Effector CD4-positive, alpha-beta T cell (primary cell): Measurements from ENCODE around the gene CNOT4.
"Not testable (repeated sequence)": the region's sequence is repeated elsewhere in the genome, so short reads cannot be mapped to it uniquely, and the experiment has no call there.

Experiments
- DNase-seq: peaks from one replicate; pipeline ENCODE4 v3.0.0-alpha.2; 2020

Gene CNOT4

DNA sequence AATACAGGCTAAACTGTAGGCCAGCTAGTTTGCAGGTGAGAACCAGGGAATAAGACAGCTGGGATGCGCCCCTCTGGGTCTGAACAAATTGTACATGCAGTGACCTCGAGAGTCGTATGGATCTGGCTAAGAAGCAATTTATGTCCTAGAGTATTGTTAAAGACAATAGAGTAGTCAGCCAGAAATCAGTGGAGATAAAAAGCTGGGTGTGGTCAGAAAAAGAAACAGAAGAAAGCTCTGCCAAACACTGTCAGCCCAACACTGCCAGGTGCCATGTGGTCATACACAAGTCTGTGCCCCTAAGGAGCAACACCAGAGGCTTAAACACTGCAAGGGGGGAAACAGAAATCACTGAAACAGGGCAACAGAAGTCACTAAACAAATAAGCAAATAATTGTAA lies 62.2 kb downstream of the CNOT4 start:
- DNase-seq = no peak

DNA sequence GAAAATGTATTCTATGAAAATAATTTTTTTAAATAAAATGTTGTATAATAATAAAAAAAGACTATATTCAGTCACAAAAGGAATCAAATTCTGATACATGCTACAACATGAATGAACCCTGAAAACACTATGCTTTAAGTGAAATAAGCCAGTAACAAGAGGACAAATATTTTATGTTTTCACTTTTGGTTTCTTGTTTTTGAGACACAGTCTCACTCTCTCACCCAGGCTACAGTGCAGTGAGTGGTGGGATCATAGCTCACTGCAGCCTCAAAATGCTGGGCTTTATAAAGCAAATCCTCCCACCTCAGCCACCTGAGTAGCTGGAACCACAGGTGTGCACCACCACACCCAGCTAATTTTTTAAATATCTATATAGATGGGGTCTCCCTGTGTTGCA lies 64.2 kb downstream of the CNOT4 start:
- no peak for DNase-seq

DNA sequence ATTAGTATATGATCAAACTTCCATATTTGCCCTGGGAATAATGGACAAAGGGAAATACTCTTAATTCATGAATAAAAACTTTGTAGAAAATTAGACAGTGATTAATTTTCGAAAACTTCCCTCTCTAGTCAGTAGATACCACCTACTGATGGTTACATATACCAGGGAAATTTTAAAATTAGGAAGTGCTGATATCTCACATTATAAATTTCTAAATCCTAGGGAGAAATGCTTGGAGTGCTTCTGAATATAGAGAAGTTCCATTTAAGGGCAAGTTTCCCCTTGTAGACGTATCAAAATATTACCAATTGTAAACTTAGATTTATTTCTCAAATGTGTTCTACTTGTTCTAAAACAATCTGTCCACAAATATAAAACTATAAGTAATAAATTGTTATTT lies 64.6 kb downstream of the CNOT4 start:
- DNase-seq = not testable (repeated sequence)

DNA sequence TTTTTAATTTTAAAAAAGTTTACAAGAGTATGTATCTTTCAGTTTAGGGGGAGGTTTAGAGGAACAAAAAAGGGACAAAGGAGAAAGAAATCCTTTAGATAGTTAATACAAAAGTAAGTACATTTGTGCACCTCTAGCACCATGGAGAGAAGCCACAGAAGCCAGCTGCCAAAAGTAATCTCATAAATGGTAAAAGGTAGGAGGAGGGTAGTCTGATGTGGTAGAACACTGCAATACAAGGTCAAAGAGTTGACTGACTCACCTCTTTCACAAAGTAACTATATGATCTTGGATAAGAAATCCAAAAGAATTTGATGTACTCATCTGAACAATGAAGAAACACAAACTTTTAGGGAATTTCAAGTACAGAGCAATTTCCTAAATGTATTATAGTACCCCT lies 68.1 kb downstream of the CNOT4 start:
- DNase-seq = no peak

DNA sequence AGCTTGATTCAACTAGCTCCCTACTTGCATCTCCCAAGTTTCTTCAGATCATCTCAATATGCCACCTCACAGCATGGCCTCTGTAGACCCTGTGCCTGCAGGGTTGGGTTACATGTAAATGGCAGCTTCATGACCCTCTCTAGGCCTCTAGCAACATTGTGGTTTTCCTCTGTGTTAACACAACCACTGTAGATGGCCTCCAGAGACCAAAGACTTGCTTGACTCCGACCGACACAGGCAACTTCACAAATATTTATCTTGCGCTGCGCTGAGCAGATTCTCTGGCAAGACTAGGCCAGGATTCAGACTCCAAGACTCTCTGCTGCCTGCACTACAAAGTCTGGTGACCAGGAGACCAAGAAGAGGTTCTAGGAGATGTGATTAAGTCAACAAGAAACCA lies 75.9 kb downstream of the CNOT4 start:
- DNase-seq = no peak

DNA sequence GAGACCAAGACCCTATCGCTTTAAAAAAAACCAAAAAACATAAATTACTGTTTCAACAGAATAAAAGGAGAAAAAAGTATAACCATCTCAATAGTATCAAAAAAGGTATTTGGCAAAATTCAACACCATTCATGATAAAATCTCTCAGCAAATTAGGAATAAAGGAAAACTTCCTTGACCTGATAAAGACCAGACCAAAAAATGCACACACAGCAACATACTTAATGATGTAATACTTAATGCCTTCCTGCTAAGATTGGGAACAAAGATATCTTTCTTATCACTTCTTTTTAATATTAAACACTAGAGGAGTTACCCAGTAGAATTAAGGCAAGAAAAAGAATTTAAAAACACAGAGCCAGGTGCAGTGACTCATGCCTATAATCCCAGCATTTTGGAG lies 79.3 kb downstream of the CNOT4 start:
- DNase-seq = no peak

DNA sequence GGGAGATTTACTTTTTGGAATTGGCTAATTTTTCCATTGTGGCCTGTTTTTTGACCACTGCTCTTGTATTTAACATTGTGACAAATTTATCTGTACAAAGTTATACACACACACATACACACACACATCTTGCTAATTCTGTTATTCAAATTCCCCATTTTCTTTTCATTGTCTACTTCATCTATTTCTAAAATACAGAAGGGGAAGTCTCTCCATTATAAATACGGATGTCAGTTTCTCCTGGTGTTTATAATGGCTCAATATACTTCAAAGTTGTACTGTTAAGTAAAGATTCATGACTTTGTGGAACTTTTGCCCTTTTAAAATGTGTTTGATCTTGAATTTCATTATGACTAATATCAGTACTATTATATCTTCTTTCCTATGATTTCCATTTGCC lies 81.0 kb downstream of the CNOT4 start:
- no peak for DNase-seq

DNA sequence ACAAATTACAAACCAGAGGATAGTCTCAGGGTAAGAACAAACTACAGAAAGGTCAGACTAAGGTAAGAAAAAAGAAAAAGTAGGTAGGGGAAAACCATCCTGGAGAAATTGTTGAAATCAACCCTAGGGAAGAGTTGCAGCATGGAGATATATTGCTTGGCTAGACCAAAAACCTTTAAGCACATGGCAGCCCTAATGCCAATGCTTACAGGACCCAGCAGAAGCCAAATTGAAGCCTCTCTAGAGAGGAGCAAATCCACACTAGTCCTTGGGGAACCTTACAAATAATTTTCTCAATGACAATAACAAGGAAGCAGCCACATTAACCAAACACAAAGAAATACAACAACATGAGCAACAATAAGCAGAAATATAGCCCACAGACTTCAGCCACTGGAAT lies 81.9 kb downstream of the CNOT4 start:
- no peak for DNase-seq

DNA sequence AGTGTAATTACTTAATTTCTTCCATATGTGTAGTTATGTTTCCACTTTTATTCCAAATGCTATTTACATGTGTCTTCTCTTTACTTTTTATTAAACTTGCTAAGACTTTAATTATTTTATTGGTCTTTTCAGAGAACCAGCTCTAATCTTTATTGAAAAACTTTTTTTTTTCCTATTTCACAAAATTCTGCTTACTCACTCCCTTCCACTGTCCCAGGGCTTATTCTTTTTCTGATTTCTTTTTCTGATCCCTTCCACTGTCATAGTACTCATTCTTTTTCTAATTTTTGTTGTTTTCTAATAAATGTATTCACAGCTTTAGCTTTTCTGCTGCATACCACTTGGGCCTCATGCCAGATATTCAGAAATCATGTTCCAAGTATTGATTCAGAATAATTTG lies 82.7 kb downstream of the CNOT4 start:
- DNase-seq = no peak

DNA sequence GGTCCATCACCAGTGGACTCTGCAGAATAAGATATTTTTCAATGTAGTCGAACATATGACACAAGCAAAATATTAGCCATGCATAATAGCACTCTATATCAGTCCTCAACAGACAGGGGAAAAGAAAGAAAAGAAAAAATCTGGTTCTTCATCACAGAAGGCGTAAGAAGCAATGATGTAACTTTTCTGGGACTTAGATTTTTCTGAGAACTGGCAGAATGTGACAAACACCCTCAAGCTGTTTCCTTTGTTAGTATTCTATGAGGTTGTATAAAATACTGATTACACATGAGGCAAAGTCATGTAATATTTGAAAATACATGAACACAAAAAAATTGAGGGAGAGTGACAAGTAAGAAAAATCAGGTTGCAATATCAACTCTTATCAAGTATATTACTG lies 84.9 kb downstream of the CNOT4 start:
- DNase-seq = no peak

DNA sequence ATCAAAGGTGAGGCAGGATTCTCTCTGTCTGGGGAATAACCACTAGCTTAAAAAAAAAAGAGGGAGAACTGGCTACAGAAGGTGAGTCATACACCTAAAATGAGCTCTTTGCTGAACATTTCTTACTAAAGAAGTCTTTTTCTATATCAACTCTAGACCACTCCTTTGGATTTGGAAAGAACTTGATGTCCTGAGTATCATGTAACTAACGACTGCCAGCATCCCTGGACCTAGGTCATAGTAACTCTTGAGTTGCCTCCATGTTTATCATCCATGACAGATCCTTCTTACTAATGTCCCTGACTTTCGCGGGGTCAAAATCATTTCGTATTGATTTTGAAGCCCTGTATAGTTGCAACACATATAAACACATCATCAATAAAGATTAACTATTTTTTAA lies 89.1 kb downstream of the CNOT4 start:
- DNase-seq = no peak

DNA sequence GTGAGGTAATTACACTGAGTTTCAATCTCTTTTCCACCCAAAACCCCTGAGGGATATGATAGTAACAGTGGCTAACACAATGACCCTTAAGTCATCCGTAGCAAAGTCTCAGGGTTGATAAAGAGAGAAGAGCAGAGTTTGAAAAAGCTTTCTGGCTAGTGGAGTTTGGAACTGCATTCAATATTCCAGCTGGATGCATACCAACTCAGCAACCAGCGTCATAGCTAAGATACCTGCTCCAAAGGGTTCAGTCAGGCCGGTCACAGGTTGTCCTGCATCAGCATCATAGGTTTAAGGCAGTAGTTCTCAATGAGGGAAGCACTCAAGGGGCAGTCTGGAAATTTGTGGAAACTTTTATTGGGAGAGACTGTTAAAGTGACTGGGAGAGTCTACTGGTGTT lies 93.5 kb downstream of the CNOT4 start:
- DNase-seq = no peak

DNA sequence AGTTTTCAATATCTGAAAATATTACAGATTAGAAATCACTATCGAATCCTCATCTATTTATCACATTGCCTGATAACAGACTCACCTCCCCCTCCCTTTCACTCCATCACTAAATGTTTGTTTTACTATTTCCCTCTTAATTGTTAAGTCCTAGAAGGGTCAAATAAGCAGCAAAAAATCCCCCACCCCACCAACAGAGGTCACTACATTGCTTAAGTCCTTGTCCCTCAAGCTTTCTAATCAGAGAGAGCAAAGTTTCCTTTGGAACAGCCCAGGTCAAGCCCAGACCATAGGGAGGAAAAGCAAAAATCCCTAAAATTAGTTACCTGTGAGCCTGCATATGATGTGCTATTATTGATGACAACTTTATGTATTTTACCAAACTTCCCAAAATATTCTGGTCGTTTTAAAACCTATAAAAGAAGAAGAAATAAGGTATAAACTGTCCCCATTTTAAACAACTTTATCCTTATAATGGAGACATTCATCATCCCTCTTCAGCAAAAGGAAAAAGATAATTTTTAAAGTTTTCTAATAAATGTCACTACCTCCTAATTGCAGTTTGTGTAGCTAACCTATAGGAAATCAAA lies 95.0 kb downstream of the CNOT4 start:
- DNase-seq = peak; percentile 2

DNA sequence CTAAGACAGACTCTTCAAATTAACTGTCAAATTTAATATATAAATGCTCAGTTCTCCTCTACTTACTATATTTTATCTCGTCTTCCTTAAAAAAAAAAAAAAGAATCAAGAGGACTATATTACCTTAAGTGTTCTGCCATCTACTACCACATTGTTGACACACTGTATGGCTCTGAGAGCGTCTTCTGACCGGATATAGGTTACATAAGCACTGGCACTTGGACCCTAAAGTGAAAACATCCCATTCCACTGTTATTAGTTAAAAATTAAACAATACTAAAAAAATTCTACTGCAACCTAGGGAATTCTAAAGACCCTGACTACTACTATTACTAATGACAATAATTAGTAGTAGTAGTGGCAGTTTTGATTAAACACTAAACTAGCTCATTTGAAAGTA lies 95.7 kb downstream of the CNOT4 start:
- no peak for DNase-seq

DNA sequence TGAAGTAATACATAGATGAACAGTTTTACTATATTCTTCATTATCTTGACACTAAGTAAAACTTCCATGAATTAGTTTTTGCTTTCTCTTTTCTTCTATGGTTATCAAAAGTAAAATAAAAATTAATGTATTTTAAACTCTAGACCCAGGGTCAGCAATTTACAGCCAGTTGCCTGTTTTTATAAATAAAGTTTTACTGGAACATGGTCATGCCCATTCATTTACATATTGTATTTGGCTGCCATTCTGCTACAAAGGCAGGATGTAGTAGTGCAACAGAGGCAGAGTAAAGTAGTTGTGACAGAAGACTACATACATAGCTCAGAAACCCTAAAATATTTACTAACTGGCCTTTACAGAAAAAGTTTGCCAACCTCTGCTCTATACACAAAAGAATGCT lies 98.8 kb downstream of the CNOT4 start:
- no peak for DNase-seq

DNA sequence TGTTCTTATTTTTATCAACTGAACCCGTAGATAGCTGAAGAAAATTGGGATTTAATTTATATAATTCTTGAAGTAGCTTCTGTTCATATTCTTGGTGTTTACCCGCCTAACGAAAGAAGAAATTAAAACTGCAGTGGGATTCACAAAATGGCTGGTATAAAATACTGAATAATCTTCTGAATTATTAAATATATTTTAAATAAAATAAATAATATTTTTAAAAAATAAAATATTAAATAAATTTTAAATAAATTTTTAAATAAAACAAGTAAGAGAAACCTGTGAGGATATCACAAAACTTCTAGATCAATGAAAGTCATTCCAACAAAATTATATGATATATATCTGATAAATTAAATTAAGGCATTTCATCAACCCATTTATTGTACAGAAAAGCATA lies 99.4 kb downstream of the CNOT4 start:
- DNase-seq = no peak

DNA sequence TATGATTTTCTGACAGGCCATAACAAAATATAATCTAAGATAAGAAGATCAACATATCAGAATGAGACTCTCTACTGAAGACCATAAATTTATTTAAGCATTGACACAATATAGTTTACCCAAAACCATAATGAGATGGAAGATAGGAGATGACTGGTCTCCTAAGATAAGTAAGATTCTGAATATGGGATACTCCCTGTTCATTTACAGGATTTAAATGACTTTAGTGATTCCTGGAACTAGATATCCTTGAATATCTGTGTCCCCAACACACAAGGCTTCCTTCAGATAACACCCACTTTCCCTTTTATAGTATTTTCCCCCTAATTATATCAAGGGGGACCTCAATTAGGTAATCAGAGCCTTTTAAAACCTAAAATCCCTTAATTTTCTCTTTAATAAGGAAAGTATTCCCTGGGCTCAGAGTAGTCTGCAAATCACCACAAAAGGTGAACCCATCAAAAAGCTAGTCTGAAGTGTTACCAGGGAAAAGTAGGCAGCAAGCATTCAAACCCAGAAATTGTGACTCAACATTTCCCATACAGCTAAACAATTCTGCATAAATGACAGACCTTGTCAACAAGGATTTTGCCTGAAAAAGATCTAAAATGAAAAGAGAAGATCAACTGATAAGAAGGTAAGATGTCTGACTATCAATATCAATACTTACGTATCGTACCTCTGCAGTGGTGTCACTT lies 99.9 kb downstream of the CNOT4 start:
- DNase-seq = no peak

DNA sequence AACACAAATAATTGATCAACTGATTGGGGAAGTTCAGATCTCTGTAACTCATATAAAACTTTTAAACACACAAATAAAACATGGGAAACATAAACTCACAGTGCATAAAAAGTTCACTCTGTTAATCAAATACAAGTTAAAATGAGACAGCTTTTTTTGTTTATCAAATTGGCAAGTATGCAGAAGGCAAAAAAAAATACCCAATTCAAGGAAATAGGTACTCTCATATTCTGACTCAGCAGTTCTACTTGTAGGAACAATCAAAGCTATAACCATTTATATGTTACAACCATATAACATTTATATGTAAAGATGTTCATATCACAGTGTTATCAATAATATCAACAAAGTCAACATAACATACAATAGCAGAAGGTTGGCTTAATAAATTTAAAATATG lies 102.0 kb downstream of the CNOT4 start:
- no peak for DNase-seq

DNA sequence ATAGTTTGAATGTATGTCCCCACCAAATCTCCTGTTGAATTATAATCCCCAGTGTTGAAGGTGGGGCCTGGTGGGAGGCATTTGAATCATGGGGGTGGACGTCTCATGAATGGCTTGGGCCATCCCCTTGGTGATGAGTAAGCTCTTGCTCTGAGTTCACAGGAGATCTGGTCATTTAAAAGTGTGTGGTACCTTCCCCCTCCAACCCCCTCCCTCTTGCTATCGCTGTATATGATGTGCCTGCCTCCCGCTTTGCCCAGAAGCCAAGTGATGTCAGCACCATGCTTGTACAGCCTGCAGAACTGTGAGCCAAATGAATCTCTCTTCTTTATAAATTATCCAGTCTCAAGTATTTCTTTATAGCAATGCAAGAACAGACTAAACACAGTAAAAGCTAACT lies 103.0 kb downstream of the CNOT4 start:
- DNase-seq = no peak

DNA sequence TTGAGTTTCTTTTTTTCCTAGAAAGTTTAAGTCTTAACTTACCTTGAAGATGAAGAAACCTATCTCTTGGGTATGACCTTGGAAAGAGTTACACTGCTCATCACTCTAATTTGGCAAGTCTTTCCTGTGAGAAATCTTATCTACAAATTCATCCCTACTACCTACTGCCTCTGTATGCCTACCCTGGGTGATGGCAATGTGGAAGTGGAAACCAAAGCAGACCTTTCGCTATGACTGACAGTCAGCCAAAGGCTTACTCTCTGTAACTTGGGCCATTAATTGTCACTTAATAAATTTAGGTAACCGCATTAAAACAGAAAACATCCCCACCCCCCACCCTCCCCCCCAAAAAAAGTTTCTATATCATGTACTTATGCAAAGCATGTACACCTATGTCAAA lies 103.9 kb downstream of the CNOT4 start:
- DNase-seq = no peak

DNA sequence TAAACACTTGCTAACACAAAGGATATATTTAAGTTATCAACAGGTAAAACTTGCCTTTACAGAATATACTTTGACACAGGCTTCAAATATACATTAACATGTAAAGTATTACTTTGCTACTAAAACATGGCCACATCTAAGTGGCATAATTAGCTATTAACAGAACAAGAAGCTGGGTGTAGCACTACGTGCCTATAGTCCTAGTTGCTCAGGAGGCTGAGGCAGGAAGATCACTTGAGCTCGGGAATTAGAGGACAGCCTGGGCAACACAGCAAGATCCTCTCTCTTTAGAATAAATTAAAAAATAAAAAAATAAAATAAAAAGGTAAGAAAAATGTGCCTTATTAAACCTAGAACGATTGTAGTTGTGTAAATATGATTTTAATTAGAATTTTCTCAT lies 106.6 kb downstream of the CNOT4 start:
- DNase-seq = no peak

DNA sequence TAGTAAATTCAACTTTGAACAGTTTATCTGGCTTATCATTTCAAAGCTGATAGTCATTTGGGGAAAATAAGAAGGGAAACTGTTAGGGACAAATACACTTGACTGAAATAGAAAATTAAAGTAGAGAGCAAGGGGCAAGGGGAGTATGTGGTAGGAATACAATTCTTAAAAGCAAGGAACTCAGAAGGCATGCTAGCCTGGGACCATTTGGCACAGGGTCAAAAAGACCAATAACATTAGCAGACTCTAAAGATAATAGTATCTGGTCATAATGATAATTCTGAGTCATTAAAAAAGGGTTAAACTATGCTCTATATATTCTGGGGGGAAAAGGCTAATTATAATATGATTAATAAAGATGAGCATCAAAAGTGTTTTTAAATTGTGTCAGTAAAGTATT lies 112.2 kb downstream of the CNOT4 start:
- DNase-seq = no peak

DNA sequence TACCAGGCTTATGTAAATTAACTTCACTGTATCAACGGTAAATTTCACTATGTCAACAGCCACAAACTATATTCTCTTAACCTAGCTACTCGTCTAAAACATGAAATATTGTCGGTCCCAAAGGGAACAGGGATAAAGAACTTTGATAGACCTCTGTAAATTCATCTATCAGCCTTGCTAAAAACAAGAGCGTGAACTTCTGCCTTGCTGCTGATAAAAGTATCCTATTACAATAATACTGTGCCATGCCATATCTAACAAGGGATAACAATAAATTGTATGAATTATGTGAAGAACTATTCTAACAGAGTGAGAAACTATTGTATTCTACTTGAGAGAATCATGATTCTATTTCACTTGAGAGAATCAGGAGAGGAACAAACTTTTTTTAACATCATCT lies 117.2 kb downstream of the CNOT4 start:
- DNase-seq = no peak

DNA sequence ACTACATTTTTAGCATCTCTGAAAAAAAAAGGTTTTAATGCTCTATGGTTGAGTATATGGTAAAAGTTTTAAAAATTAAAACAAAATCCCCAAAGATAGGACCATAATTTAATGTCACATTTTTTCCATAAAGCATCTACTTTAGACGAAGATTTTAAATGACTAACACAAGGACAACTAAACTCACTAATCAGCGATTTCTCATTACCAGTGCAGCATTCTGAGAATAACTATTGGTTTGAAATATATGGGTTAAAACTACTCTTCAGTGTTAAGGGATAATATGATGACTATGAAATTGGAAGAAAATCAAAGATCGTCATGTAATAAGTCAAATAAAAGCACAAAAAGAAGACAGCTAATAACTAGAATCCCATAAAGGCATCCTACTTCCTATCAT lies 118.4 kb downstream of the CNOT4 start:
- no peak for DNase-seq

DNA sequence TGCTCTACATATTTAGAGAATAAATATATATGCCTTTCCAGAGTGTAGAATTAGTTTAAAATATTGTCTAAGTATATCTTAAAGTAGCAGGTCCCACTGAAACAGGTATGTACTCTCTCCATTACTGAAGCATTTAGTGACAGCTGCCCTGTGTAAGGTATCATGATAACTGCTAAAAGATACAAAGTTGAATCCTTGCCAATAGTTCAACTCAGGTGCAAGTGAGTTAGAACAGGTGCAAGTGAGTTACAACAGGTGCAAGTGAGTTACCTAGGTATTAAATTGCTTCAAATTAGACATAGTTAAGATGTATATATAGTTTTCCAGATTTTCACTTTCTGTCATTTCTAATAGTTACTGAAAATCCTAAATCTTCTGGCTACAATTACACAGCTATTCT lies 119.1 kb downstream of the CNOT4 start:
- DNase-seq = no peak
